Fibroblast of pulmonary artery (primary cell): ENCODE data around the gene PCNX1.

Experiments
- DNase-seq: peaks from one replicate; pipeline ENCODE4 v3.0.0-alpha.2; 2010; ENCODE audit warnings: low read depth
- H3K4me3 ChIP-seq: replicated peaks from 2 replicates; pipeline ENCODE4 v1.5.1; 2011; ENCODE audit warnings: low read depth, mild to moderate bottlenecking, control low read depth, low read length, moderate library complexity
- TF ChIP-seq, protein P1 (sequence below): IDR thresholded peaks from 2 replicates; pipeline ENCODE4 v1.5.1; 2011; ENCODE audit warnings: mild to moderate bottlenecking, control low read depth, low read length, inconsistent platforms; ENCODE audit errors: missing control alignments

The PCNX1 gene

DNA sequence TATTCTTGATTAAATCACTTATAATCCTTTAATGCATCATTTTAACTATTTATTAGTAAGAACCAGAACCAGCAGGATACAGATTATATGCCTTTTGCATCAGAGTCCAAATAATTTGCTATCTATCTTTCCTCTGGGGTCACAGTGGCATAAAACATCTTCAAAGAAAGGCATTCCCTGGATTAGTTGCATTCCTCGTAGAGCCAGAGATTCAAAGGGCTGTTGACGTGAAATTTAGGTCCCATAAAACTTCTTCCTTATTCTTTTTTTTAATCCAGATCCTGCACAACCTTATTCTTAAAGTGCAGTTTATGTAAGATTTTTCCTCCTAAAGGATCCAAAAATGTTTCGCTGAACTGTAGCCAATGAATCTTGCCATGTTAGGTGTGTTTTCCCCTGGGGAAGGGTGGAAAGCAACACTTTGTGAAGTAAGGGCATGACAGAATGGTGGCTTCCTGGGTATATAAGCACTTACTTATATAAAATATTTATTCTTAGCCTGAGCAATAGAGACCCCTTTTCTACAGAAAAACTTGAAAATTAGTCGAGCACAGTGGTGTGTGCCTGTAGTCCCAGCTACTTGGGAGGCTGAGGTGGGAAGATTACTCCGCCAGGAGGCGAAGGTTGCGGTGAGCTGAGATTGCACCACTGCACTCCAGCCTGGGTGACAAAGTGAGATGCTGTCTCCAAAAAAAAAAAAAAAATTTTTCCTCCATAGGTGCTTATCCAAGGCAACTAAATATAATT, 208.7 kb downstream of the PCNX1 start:
- no peak for DNase-seq
- H3K4me3 ChIP-seq: no peak overlapping the region
- TF ChIP-seq, protein P1, sequence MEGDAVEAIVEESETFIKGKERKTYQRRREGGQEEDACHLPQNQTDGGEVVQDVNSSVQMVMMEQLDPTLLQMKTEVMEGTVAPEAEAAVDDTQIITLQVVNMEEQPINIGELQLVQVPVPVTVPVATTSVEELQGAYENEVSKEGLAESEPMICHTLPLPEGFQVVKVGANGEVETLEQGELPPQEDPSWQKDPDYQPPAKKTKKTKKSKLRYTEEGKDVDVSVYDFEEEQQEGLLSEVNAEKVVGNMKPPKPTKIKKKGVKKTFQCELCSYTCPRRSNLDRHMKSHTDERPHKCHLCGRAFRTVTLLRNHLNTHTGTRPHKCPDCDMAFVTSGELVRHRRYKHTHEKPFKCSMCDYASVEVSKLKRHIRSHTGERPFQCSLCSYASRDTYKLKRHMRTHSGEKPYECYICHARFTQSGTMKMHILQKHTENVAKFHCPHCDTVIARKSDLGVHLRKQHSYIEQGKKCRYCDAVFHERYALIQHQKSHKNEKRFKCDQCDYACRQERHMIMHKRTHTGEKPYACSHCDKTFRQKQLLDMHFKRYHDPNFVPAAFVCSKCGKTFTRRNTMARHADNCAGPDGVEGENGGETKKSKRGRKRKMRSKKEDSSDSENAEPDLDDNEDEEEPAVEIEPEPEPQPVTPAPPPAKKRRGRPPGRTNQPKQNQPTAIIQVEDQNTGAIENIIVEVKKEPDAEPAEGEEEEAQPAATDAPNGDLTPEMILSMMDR: no peak

GRCh38 chr14:71116568-71117122, 209.4 kb downstream of the PCNX1 start:
- no peak for DNase-seq
- no peak overlapping the region for H3K4me3 ChIP-seq
- TF ChIP-seq, protein P1: no peak

- no peak overlapping the region for H3K4me3 ChIP-seq
- TF ChIP-seq, protein P1: no peak
- peak; percentile 66 for DNase-seq
These were observed 210.8 kb downstream of the PCNX1 start for GRCh38 chr14:71117839-71118743.

DNA sequence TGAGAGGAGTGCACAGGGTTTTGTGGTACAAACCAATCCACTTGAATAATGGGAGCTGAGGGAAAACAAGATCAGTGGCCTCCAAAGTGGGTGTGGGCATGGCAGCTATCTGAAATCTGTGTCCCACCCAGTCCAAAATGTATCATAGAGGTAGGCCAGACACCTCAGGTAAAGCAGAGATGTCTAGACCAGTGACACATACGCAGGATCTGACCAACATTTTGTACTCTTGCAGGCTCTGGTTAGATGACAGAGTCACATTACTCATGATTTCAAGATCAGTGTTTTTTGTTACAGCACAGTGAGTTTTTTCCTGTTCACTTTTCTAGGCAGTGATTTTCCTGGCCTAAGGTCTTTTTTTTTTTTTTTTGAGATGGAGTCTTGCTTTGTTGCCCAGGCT, 211.8 kb downstream of the PCNX1 start:
- TF ChIP-seq, protein P1: no peak
- peak; percentile 26 for DNase-seq
- no peak overlapping the region for H3K4me3 ChIP-seq

- TF ChIP-seq, protein P1: no peak
- no peak overlapping the region for H3K4me3 ChIP-seq
- DNase-seq: no peak
These were observed 212.6 kb downstream of the PCNX1 start for GRCh38 chr14:71119832-71120231.

DNA sequence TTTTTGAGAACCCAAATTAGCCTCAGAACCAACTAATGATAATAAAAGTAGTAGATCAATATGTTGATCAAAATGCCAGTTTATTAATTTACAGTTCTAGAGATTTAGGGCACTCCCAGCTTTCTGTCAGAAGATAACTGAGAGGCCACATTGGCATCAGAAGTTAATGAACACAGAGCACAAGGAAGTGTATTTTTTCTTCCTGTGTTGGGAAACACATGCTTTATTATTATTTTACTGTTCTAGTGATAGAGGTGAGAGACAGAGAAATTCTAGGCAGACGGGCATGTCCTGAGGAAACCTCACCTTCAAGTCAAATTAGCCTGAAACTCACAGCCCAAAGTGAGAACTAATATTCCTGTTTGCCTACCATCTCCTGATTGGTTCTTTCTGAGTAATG, 213.7 kb downstream of the PCNX1 start:
- DNase-seq: no peak
- H3K4me3 ChIP-seq: no peak overlapping the region
- TF ChIP-seq, protein P1: no peak
